ENCODE data around the gene FOXO6.

FOXO6 gene

DNA sequence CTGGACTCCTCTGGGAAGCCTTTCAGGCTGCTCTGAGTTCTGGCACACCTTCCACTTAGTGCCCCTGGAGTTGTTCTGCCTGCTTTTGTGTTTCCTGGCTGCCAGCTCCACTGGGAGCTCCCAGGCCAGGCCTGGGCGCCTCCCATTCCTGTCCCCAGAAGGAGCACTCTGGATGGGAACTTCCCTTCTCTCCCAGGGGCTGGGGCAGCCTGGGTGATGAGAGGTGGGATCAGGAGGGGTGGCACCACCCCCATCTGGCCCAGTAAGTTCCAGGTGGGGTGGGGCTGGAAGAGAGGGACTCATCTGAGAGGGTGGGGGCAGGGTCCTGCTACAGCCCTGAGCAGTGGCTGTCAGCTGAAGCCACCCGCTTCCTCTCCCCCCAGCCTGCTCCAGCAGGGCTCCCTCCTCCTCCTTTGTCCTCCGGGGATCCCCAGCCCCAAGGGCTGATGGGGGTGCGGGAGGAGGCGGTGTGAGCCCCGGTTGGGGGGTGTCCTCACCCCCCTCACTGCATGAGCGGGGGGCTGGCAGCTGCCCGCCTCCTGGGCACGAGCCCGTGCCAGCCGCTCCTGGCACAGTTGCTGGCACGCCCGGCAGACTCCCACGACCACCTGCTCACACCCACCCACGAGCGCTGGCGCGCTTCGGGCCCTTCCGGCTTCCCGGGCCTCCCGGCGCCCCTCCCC is 4.7 kb downstream of the FOXO6 start:
- DNase-seq (ENCODE audit: low read depth in 2 of 2): no peak

DNA sequence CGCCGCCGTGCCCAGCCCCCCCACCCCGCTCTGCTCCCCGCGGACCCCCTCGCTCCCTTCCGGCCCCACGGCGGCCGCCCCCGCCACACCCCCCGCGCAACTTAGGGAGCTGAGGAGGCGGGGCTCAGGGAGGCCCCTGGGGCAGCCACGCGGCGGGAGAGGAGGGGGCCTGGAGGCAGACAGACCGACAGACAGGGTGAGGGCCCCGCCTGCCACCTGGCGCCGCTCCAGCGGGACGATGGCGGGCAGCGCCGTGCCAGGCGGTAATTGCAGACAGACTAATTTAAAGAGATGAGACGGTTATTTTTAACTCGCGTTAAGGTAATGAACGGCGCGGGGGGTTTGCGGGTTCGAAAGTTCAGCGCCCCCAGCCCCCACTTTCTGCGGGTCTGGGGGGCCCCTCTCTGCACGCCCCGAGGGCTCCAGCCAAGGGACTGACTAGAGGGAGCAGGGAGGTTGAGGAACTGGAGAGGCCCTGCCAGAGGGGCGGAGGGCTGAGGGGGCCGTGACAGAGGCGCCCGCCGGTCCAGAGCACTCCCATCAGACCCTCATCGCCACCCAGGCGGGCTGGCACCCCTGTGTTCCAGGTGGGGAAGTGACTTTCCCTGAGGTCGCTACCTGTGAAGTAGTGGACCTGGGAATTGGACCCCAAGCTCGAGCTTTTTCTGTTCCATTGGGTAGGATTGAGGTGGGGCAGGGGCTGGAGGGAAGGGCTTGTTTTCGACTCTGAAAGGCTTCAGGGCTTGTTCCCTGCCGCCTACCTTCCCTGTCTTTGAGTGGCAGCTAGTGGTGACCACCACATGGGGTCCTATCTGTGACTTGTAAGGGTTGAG is 5.4 kb downstream of the FOXO6 start:
- no peak for DNase-seq (ENCODE audit: low read depth in 2 of 2)

GRCh38 chr1:41367288-41367642 is 6.0 kb downstream of the FOXO6 start:
- DNase-seq (ENCODE audit: low read depth in 2 of 2): no peak

- DNase-seq (ENCODE audit: low read depth in 2 of 2): no peak
Observed at GRCh38 chr1:41368366-41368765, 7.1 kb downstream of the FOXO6 start.

DNA sequence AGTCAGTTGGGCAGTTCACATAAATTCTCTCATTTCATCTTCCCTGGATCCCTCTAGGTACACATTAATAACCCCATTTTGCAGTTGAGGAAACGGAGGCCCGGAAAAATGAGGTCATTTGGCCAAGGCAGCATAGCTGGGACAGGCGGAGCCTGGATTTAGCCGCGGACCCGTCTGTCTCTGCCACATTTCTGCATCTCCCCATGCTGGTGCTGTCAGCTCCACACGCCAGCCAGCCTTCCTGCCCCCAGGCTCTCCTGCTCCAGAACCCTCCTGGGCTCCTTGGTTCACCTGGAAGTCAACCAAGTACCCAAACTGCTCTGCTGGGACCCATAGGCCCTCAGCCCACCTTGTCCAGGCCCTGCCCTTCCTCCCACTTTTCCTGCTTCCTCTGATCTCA is 7.6 kb downstream of the FOXO6 start:
- DNase-seq (ENCODE audit: low read depth in 2 of 2): no peak

DNA sequence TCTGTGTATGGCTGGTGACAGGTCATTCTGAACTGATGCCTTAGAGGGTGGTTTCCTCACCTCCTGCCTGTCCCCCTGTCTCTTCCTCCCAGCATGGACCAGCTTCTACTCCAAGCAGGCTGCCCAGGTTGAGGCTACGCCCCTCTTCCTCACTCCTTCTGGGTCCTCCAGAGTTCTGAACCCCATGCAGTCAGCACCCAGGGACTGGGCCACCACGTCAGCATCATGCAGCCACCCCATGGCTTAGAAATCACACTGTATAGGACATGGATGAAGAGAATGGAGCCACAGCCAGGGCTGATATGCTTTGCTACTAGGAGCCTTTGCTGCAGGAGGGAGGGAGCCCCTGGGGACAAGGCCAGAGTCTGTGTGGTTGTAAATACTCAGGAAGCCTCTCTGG is 8.3 kb downstream of the FOXO6 start:
- no peak for DNase-seq (ENCODE audit: low read depth in 2 of 2)

GRCh38 chr1:41370225-41370624 is 9.0 kb downstream of the FOXO6 start:
- no peak for DNase-seq (ENCODE audit: low read depth in 2 of 2)

- no peak for DNase-seq (ENCODE audit: low read depth in 2 of 2)
Observed at GRCh38 chr1:41370756-41371420, 9.7 kb downstream of the FOXO6 start.

GRCh38 chr1:41371630-41372599 is 10.7 kb downstream of the FOXO6 start:
- no peak for DNase-seq (ENCODE audit: low read depth in 2 of 2)

- no peak for DNase-seq (ENCODE audit: low read depth in 2 of 2)
Observed at GRCh38 chr1:41372600-41372993, 11.4 kb downstream of the FOXO6 start.

GRCh38 chr1:41373373-41373772 is 12.1 kb downstream of the FOXO6 start:
- no peak for DNase-seq (ENCODE audit: low read depth in 2 of 2)

DNA sequence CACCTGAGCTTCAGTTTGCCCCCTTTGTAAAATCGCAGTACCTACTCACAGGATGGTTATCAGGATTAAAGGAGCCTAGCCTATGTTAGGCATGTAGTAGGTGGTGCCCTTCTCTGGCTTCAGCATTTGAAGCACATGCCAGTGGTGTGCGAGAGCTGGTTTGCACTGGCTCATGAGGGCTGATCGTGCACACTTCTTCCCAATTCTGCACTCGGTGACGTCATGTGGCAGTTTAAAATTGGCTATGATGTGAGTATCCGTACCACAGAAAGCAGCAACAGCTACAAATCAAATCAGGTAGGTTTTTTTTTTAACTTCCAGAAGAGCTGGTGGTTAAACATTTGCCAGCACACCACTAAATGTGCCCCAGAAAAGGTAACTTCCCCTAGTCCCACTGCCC is 13.5 kb downstream of the FOXO6 start:
- no peak for DNase-seq (ENCODE audit: low read depth in 2 of 2)

DNA sequence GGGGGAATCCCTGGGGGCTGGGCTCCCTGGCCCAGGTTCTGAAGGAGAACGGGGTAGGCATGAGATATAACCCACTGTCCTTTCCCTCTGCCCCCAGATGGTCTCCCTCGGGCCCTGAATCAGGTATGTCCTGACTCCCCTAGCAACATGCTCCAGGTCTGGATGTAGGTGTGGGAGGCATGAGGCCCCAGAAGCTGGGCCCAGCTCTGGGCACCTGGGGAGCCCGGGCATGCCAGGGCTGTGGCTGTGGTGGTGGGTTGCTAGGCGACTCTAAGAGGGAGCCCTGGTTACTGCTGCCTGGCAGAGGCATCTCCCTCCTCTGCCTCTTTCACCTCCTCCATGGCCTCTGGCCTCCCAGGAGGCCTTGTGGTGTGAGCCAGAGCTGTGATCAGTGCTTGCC is 16.2 kb downstream of the FOXO6 start:
- DNase-seq (ENCODE audit: low read depth in 2 of 2): no peak

DNA sequence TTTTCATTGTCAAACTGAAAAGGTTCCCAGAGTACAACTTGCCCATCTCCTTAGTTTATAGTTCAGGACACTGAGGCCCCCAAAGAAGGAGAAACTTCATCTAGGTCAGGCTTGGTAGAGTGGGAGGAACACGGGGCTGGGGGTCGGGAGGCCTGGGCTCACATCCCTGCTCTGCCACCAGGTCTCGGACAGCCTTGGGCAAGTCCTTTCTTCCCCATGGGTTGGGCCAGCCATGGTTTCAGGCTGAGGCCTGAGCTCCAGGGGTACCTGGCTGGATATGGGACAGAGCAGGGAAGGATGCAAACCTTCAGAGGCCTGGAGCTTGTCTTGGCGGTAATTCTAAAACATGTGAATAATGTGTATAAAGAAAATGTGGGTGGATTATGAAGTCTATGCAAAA is 17.0 kb downstream of the FOXO6 start:
- no peak for DNase-seq (ENCODE audit: low read depth in 2 of 2)

- DNase-seq (ENCODE audit: low read depth in 2 of 2): no peak
Observed at GRCh38 chr1:41378999-41379737, 17.9 kb downstream of the FOXO6 start.

- DNase-seq (ENCODE audit: low read depth in 2 of 2): no peak
Observed at GRCh38 chr1:41379738-41380130, 18.5 kb downstream of the FOXO6 start.

- no peak for DNase-seq (ENCODE audit: low read depth in 2 of 2)
Observed at GRCh38 chr1:41380195-41380594, 19.0 kb downstream of the FOXO6 start.

DNA sequence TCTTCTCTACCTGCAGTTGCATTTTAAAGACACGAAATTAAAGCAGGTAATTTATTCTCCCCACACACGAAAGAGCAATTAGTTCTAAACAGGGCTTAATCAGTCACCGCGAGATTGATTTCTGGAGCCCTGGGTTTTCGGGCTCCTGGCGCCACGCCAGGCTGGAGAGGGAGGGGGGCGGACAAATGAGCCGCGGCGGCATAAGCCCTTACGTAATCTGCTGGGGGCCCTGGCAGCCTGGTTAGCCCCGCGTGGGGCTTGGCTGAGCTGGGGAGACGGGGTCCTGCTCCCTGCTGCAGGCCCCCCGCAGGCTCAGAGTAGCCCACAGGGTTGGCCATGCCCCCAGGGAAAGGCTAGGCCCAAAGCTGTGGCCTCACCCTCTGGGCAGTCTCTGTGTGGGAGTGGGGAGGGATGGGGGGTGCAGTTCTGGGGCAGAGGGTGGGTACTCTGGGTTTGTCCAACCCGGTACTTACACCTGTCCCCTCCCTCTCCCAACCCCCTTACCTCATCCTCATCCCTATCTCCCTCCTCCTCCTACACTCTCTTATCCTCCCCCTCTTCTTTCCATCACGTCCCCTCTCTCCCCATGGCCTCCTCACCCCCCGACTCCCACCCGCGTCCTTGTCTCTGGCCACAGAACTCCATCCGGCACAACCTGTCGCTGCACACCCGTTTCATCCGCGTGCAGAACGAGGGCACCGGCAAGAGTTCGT is 19.9 kb downstream of the FOXO6 start:
- DNase-seq (ENCODE audit: low read depth in 2 of 2): no peak

DNA sequence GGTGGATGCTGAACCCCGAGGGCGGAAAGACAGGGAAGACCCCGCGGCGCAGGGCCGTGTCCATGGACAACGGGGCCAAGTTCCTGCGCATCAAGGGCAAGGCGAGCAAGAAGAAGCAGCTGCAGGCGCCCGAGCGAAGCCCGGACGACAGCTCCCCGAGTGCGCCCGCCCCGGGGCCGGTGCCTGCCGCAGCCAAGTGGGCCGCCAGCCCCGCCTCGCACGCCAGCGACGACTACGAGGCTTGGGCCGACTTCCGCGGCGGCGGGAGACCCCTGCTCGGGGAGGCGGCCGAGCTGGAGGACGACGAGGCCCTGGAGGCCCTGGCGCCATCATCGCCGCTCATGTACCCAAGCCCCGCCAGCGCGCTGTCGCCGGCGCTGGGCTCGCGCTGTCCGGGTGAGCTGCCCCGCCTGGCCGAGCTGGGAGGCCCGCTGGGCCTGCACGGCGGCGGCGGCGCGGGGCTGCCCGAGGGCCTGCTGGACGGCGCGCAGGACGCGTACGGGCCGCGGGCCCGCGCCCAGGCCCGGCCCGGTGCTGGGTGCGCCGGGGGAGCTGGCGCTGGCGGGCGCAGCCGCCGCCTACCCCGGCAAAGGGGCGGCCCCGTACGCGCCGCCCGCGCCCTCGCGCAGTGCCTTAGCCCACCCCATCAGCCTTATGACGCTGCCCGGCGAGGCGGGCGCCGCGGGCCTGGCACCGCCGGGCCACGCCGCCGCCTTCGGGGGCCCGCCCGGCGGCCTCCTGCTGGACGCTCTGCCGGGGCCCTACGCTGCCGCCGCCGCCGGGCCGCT is 20.7 kb downstream of the FOXO6 start:
- no peak for DNase-seq (ENCODE audit: low read depth in 2 of 2)
